ENCODE results near the gene NTSR1. TPM values are rescaled to one million over a fixed set of nuclear protein-coding genes. Genes with fewer than 3 reads are reported as not detected.

The NTSR1 gene
- total RNA-seq, 1 experiment from 2014 or later = 7.8 TPM

DNA sequence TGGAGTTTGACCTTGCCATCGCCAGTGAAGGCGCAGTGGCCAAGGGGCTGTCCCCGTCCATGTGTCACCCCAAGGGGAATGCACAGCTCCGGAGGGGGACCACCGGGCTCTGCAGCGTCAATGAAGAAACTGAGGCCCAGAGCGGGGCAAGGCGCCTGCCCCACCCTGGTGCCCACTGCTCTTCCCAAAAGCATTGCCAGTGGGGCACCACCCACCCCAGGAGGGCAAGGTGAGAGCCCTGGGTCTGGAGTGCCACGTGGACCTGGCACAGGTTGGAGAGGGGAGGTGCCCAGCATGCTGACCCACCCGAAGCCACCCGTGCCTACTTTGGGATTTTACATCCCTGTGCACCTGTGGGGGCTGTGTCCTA, 8.3 kb downstream of the NTSR1 start:
- Histone ChIP-seq H2AFZ (ENCODE audit: low read length) (no peak overlapping the region), H3K4me3 (ENCODE audit: low read length) (no peak overlapping the region), H4K20me1 (ENCODE audit: low read length) (no peaks in the 10 kb centered on the region), H3K36me3 (ENCODE audit: low read depth, low read length) (no peaks in the 10 kb centered on the region), H3K9me3 (ENCODE audit: low read length) (no peaks in the 10 kb centered on the region), H3K4me1 (ENCODE audit: insufficient read depth, low read length) (no peaks in the 10 kb centered on the region), H3K9ac (ENCODE audit: low read length) (no peak overlapping the region), H3K27me3 (ENCODE audit: low read length) (no peaks in the 10 kb centered on the region), H3F3A (ENCODE audit: low read length, unreplicated experiment) (no peaks in the 10 kb centered on the region), H3K79me2 (ENCODE audit: low read length) (no peaks in the 10 kb centered on the region), H3K9me2 (replicated peaks; ENCODE audit: low read length) (no peaks in the 10 kb centered on the region), H3K4me2 (ENCODE audit: low read length) (no peak overlapping the region), H3K27ac (ENCODE audit: low read length) (no peak overlapping the region)
- no peak for DNase-seq
- ChIA-PET CTCF (no interaction called here), POLR2A (ENCODE audit: unreplicated experiment) (no interaction called here)
- no peak for ATAC-seq
- TF ChIP-seq EZH2phosphoT487 (IDR thresholded peaks at IDR 0.05; ENCODE audit: borderline replicate concordance, low read length) (no peak), EZH2 (IDR thresholded peaks at IDR 0.05; ENCODE audit: low read length, unreplicated experiment) (no peak)
- TF ChIP-seq, protein P1, sequence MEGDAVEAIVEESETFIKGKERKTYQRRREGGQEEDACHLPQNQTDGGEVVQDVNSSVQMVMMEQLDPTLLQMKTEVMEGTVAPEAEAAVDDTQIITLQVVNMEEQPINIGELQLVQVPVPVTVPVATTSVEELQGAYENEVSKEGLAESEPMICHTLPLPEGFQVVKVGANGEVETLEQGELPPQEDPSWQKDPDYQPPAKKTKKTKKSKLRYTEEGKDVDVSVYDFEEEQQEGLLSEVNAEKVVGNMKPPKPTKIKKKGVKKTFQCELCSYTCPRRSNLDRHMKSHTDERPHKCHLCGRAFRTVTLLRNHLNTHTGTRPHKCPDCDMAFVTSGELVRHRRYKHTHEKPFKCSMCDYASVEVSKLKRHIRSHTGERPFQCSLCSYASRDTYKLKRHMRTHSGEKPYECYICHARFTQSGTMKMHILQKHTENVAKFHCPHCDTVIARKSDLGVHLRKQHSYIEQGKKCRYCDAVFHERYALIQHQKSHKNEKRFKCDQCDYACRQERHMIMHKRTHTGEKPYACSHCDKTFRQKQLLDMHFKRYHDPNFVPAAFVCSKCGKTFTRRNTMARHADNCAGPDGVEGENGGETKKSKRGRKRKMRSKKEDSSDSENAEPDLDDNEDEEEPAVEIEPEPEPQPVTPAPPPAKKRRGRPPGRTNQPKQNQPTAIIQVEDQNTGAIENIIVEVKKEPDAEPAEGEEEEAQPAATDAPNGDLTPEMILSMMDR (conservative IDR thresholded peaks at IDR 0.05; ENCODE audit: low read depth, low read length) = no peak
- no TSS peak for BruUV-seq (replicated peaks)
- intact Hi-C loops (cut with micrococcal nuclease) = no loop called here

DNA sequence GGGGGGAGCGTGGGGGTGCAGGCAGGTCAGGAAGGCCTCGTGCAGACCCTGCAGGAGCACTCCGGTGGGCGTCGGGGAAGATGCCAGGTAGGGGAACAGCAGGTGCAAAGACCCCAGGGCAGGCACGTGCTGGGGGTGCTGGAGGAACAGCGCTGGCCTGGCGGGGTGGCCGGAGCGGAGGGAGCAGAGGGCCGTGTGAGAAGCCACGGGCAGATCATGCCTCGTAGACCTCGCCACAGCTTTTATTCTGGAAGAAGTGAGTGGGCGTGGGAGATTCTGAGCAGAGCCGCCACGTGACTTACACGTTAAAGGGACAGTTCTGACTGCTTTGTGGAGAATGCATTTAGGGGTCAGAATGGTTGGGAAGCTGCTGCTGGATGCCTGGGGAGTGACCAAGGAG, 9.3 kb downstream of the NTSR1 start:
- Histone ChIP-seq H3F3A (ENCODE audit: low read length, unreplicated experiment) (no peaks in the 10 kb centered on the region), H3K9ac (ENCODE audit: low read length) (no peak overlapping the region), H3K4me3 (ENCODE audit: low read length) (no peak overlapping the region), H3K4me2 (ENCODE audit: low read length) (no peak overlapping the region), H3K9me3 (ENCODE audit: low read length) (no peaks in the 10 kb centered on the region), H3K4me1 (ENCODE audit: insufficient read depth, low read length) (no peaks in the 10 kb centered on the region), H3K27ac (ENCODE audit: low read length) (no peak overlapping the region), H4K20me1 (ENCODE audit: low read length) (no peaks in the 10 kb centered on the region), H3K36me3 (ENCODE audit: low read depth, low read length) (no peaks in the 10 kb centered on the region), H2AFZ (ENCODE audit: low read length) (no peak overlapping the region), H3K79me2 (ENCODE audit: low read length) (no peaks in the 10 kb centered on the region), H3K27me3 (ENCODE audit: low read length) (no peaks in the 10 kb centered on the region), H3K9me2 (replicated peaks; ENCODE audit: low read length) (no peaks in the 10 kb centered on the region)
- intact Hi-C loops (cut with micrococcal nuclease) = no loop called here
- DNase-seq (no peak), ATAC-seq (no peak)
- POLR2A ChIA-PET (ENCODE audit: unreplicated experiment) = no interaction called here
- CTCF ChIA-PET = interaction anchor here (1.0 kb wide), 1 partner anchor 10 kb away, joined by 3 read pairs; no protein-coding TSS in a partner anchor
- BruUV-seq (replicated peaks) = no TSS peak
- TF ChIP-seq EZH2 (IDR thresholded peaks at IDR 0.05; ENCODE audit: low read length, unreplicated experiment) (no peak), EZH2phosphoT487 (IDR thresholded peaks at IDR 0.05; ENCODE audit: borderline replicate concordance, low read length) (no peak)
- TF ChIP-seq, protein P1 (conservative IDR thresholded peaks at IDR 0.05; ENCODE audit: low read depth, low read length) = no peak

DNA sequence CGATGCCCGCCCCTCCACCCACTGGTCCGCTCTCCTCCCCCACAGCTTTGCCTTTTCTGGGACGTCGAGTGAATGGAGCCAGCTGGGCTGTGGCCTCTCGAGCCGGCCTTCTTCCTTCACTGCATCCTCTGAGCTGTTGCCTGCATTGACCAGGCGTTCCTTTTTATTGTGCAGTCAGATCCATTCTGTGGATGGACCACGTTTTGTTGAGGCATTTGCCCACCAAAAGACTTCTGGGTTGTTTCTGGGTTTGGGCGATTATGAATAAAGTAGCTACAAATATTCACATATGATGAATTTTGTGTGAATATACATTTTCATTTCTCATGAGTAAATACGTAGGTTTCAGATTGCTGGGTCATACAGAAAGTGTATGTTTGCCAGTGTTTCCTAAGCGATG, 9.9 kb downstream of the NTSR1 start:
- H3K27ac ChIP-seq (ENCODE audit: low read length) = no peak overlapping the region
- no peak overlapping the region for H3K4me2 ChIP-seq (ENCODE audit: low read length)
- H3K27me3 ChIP-seq (ENCODE audit: low read length) = no peaks in the 10 kb centered on the region
- ChIA-PET POLR2A (ENCODE audit: unreplicated experiment) (no interaction called here), CTCF (interaction anchor here (1.0 kb wide), 1 partner anchor 11 kb away, joined by 3 read pairs; no protein-coding TSS in a partner anchor)
- H2AFZ ChIP-seq (ENCODE audit: low read length) = no peak overlapping the region
- no peaks in the 10 kb centered on the region for H3K36me3 ChIP-seq (ENCODE audit: low read depth, low read length)
- TF ChIP-seq EZH2phosphoT487 (IDR thresholded peaks at IDR 0.05; ENCODE audit: borderline replicate concordance, low read length) = no peak
- TF ChIP-seq EZH2 (IDR thresholded peaks at IDR 0.05; ENCODE audit: low read length, unreplicated experiment) = no peak
- H3K4me1 ChIP-seq (ENCODE audit: insufficient read depth, low read length) = no peaks in the 10 kb centered on the region
- DNase-seq (no peak), ATAC-seq (no peak)
- no peaks in the 10 kb centered on the region for H3K9me2 ChIP-seq (replicated peaks; ENCODE audit: low read length)
- BruUV-seq (replicated peaks) = no TSS peak
- H3F3A ChIP-seq (ENCODE audit: low read length, unreplicated experiment) = no peaks in the 10 kb centered on the region
- H4K20me1 ChIP-seq (ENCODE audit: low read length) = no peaks in the 10 kb centered on the region
- H3K4me3 ChIP-seq (ENCODE audit: low read length) = no peak overlapping the region
- H3K9me3 ChIP-seq (ENCODE audit: low read length) = no peaks in the 10 kb centered on the region
- H3K9ac ChIP-seq (ENCODE audit: low read length) = no peak overlapping the region
- intact Hi-C loops (cut with micrococcal nuclease) = no loop called here
- H3K79me2 ChIP-seq (ENCODE audit: low read length) = no peaks in the 10 kb centered on the region
